A673 (cell line): ENCODE results near the gene SMARCA4. TPM values are rescaled to one million over a fixed set of nuclear protein-coding genes. Genes with fewer than 3 reads are reported as not detected.
"Not testable (repeated sequence)": the region's sequence is repeated elsewhere in the genome, so short reads cannot be mapped to it uniquely, and the experiment has no call there.

ENCODE experiments used
- BruUV-seq: library from RNA; stranded (reverse); fragments of 400-500 nt; replicated peaks from 2 replicates; lab custom pipeline; 2021; lab: Mats Ljungman, UMichigan
- CTCF ChIA-PET: fragments of 300-600 bp; sonication (Branson Sonifier 250); formaldehyde crosslinking; loops from one replicate; lab custom pipeline; 2022; ENCODE audit warnings: antibody characterized with exemption; lab: Charles Lee
- POLR2A ChIA-PET: fragments of 300-600 bp; sonication (Branson Sonifier 250); formaldehyde crosslinking; loops from one replicate; lab custom pipeline; 2022; ENCODE audit warnings: antibody characterized with exemption; ENCODE audit not compliant: low non-redundant PET; lab: Charles Lee
- DNase-seq: peaks from one replicate; pipeline ENCODE4 v3.0.0-alpha.2; 2015; ENCODE audit warnings: low spot score
- H3K27ac ChIP-seq: fragments of 200-600 bp; sonication (generic); 2 replicates; pipeline ENCODE4 v1.5.1; 2016; ENCODE audit warnings: mixed run types, low read depth, mild to moderate bottlenecking, mixed read lengths, antibody characterized with exemption, low read length; ENCODE audit not compliant: poor library complexity, severe bottlenecking
- H3K27me3 ChIP-seq: fragments of 200-600 bp; sonication (generic); replicated peaks from 2 replicates; pipeline ENCODE4 v1.6.1; 2017; ENCODE audit warnings: mixed run types, low read depth, mild to moderate bottlenecking, mixed read lengths, antibody characterized with exemption, low read length; ENCODE audit not compliant: insufficient read depth, poor library complexity
- H3K36me3 ChIP-seq: fragments of 200-600 bp; sonication (generic); 2 replicates; pipeline ENCODE4 v1.6.1; 2016; ENCODE audit warnings: mixed run types, mild to moderate bottlenecking, mixed read lengths, antibody characterized with exemption, low read length; ENCODE audit not compliant: insufficient read depth, poor library complexity, severe bottlenecking
- H3K4me1 ChIP-seq: fragments of 200-600 bp; sonication (generic); 2 replicates; pipeline ENCODE4 v1.6.1; 2017; ENCODE audit warnings: mixed run types, mild to moderate bottlenecking, mixed read lengths, antibody characterized with exemption, low read length; ENCODE audit not compliant: insufficient read depth, poor library complexity, severe bottlenecking
- H3K4me3 ChIP-seq: fragments of 200-600 bp; sonication (generic); 2 replicates; pipeline ENCODE4 v1.5.1; 2016; ENCODE audit warnings: low read depth, mixed run types, mild to moderate bottlenecking, mixed read lengths, low read length; ENCODE audit not compliant: poor library complexity, severe bottlenecking
- H3K9me3 ChIP-seq: fragments of 200-600 bp; sonication (generic); 2 replicates; pipeline ENCODE4 v1.6.1; 2016; ENCODE audit warnings: mixed run types, low read depth, mild to moderate bottlenecking, mixed read lengths, antibody characterized with exemption, low read length; ENCODE audit not compliant: poor library complexity, severe bottlenecking
- EZH2 ChIP-seq: fragments of 200-600 bp; sonication (generic); IDR thresholded peaks from 2 replicates; pipeline ENCODE4 v1.6.1; 2017; ENCODE audit warnings: borderline replicate concordance, low read depth, mild to moderate bottlenecking, mixed read lengths, antibody characterized with exemption, low read length; ENCODE audit not compliant: poor library complexity, severe bottlenecking
- intact Hi-C: fragments of 100-400 bp; cut with micrococcal nuclease; formaldehyde crosslinking; loops from one replicate; pipeline ENCODE4 v1.10.0; 2022; ENCODE audit not compliant: unreplicated experiment
- total RNA-seq: library from RNA; stranded (reverse); gene quantifications from 2 replicates; pipeline ENCODE4 v1.2.3, GENCODE V29; 2021
- TF ChIP-seq, protein P1 (sequence below): fragments of 300-800, 200-600 bp; sonication (generic); conservative IDR thresholded peaks from 2 replicates; pipeline ENCODE4 v1.5.1; 2017; ENCODE audit warnings: low read depth, mild to moderate bottlenecking, antibody characterized with exemption, low read length, moderate library complexity, mixed read lengths

SMARCA4 gene
- total RNA-seq, 1 experiment from 2014 or later, result 307 TPM

DNA sequence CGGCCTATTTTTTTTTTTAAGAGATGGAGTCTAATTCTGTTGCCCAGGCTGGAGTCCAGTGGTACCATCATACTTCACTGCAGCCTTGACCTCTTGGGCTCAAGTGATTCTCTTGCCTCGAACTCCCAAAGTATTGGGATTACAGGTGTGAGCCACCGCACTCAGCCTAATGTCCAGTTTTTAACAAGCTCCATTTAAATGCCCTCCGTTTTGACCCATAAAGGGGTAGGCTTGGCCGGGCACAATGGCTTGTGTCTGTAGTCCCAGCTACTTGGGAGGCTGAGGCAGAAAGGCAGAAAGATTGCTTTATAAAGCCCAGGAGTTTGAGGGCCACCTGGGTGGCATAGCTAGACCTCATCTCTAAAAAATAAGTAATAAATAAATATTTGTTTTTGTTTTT lies 140.2 kb downstream of the SMARCA4 start:
- H3K36me3 ChIP-seq, result peaks cover 98% of the 10 kb centered on the region
- no TSS peak for BruUV-seq

DNA sequence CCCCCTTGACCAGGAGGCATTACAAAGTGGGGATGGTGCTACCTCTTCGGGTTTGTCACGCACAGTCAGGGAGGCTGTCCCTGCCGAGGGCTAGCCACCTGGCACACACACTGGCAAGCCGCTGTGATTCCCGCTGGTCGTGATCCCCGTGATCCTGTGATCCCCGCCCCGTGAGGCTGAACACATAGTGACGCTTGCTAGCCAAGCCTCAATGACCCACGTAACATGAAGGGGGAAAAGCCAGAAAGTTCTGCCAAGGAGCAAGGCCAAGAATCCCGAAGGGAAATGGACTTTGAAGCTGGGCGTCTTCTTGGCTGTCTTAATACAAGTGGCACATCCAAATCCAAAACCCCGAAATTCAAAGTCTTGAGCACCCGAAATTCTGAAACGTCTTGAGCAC lies 142.1 kb downstream of the SMARCA4 start:
- H3K27ac ChIP-seq, result no peak overlapping the region
- TSS peak; percentile 3 for BruUV-seq
- H3K27me3 ChIP-seq, result no peaks in the 10 kb centered on the region
- no peak overlapping the region for H3K4me3 ChIP-seq
- no peak for TF ChIP-seq EZH2
- TF ChIP-seq, protein P1, sequence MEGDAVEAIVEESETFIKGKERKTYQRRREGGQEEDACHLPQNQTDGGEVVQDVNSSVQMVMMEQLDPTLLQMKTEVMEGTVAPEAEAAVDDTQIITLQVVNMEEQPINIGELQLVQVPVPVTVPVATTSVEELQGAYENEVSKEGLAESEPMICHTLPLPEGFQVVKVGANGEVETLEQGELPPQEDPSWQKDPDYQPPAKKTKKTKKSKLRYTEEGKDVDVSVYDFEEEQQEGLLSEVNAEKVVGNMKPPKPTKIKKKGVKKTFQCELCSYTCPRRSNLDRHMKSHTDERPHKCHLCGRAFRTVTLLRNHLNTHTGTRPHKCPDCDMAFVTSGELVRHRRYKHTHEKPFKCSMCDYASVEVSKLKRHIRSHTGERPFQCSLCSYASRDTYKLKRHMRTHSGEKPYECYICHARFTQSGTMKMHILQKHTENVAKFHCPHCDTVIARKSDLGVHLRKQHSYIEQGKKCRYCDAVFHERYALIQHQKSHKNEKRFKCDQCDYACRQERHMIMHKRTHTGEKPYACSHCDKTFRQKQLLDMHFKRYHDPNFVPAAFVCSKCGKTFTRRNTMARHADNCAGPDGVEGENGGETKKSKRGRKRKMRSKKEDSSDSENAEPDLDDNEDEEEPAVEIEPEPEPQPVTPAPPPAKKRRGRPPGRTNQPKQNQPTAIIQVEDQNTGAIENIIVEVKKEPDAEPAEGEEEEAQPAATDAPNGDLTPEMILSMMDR, result no peak
- POLR2A ChIA-PET, result no interaction called here
- H3K4me1 ChIP-seq, result peaks cover 10% of the 10 kb centered on the region
- CTCF ChIA-PET, result no interaction called here
- DNase-seq, result no peak
- H3K36me3 ChIP-seq, result peaks cover 96% of the 10 kb centered on the region
- intact Hi-C loops, result no loop called here
- H3K9me3 ChIP-seq, result no peaks in the 10 kb centered on the region

More for the DNA sequence above, 140.2 kb downstream of the SMARCA4 start:
- Histone ChIP-seq H3K27me3 (no peaks in the 10 kb centered on the region), H3K9me3 (no peaks in the 10 kb centered on the region), H3K4me3 (no peak overlapping the region), H3K27ac (peak overlapping the region; percentile 61), H3K4me1 (peaks cover 26% of the 10 kb centered on the region)
- ChIA-PET POLR2A (no interaction called here), CTCF (no interaction called here)
- intact Hi-C loops, result no loop called here
- no peak for DNase-seq
- TF ChIP-seq, protein P1, result no peak
- TF ChIP-seq EZH2, result no peak

DNA sequence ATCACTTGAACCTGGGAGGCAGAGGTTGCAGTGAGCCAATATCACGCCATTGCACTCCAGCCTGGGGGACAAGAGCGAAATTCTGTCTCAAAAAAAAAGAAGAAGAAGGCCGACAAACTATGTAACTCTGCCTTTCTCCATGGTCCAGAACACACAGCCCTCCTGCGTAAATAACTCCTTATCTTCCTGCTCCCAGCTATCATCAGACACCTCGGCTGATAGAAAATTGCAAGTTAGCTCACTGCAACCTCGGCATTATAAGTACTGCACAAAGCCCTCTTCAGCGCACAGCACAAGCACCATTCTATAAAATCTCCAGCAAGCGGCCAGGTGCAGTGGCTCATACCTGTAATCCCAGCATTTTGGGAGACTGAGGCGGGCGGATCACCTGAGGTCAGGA lies 142.8 kb downstream of the SMARCA4 start:
- H3K9me3 ChIP-seq, intact Hi-C loops, H3K27me3 ChIP-seq, H3K27ac ChIP-seq, H3K4me3 ChIP-seq, CTCF ChIA-PET, BruUV-seq, DNase-seq, H3K4me1 ChIP-seq: not testable (repeated sequence)
- POLR2A ChIA-PET, result interaction anchor here (0.6 kb wide), 1 partner anchor 59 kb away, joined by 6 read pairs; no protein-coding TSS in a partner anchor
- H3K36me3 ChIP-seq, result peaks cover 96% of the 10 kb centered on the region

DNA sequence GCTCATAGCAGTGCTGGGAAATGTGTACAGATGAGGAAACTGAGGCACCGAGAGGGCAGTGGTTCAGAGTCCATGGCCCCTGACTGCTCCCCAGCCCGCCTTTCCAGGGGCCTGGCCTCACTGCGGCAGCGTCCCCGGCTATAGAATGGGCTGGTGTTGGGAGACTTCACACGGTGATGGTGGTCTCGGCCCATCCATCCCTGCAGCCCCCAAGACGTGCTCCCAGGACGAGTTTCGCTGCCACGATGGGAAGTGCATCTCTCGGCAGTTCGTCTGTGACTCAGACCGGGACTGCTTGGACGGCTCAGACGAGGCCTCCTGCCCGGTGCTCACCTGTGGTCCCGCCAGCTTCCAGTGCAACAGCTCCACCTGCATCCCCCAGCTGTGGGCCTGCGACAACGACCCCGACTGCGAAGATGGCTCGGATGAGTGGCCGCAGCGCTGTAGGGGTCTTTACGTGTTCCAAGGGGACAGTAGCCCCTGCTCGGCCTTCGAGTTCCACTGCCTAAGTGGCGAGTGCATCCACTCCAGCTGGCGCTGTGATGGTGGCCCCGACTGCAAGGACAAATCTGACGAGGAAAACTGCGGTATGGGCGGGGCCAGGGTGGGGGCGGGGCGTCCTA lies 144.3 kb downstream of the SMARCA4 start:
- Histone ChIP-seq H3K4me3 (no peak overlapping the region), H3K27ac (no peak overlapping the region), H3K9me3 (no peaks in the 10 kb centered on the region), H3K27me3 (no peaks in the 10 kb centered on the region), H3K4me1 (peaks cover under 1% of the 10 kb centered on the region), H3K36me3 (peaks cover 98% of the 10 kb centered on the region)
- BruUV-seq, result TSS peak; percentile 7
- intact Hi-C loops, result no loop called here
- TF ChIP-seq EZH2, result no peak
- TF ChIP-seq, protein P1, result no peak
- no peak for DNase-seq
- POLR2A ChIA-PET, result no interaction called here
- CTCF ChIA-PET, result no interaction called here
